C4-2B (cell line): Measurements from ENCODE around the gene LHX3.

Experiments used
- H3K27ac ChIP-seq: fragments of 450-650 bp; 2 replicates; pipeline ENCODE4 v1.5.1; 2017
- CTCF ChIP-seq: fragments of 450-650 bp; conservative IDR thresholded peaks from 2 replicates; pipeline ENCODE4 v1.5.1; 2017; ENCODE audit warnings: mild to moderate bottlenecking
- ZFX ChIP-seq: fragments of 450-650 bp; IDR thresholded peaks from 2 replicates; pipeline ENCODE4 v1.6.1; 2017

Gene LHX3

GRCh38 chr9:136249877-136250559, 45.1 kb upstream of the LHX3 start:
- H3K27ac ChIP-seq, result no peak overlapping the region
- TF ChIP-seq CTCF (no peak), ZFX (no peak)

GRCh38 chr9:136248951-136249876, 44.3 kb upstream of the LHX3 start:
- TF ChIP-seq CTCF (no peak), ZFX (no peak)
- H3K27ac ChIP-seq, result peak overlapping the region; percentile 13

GRCh38 chr9:136247947-136248637, 43.2 kb upstream of the LHX3 start:
- no peak for TF ChIP-seq CTCF
- TF ChIP-seq ZFX, result no peak
- H3K27ac ChIP-seq, result peak overlapping the region; percentile 13

- H3K27ac ChIP-seq, result no peak overlapping the region; the same call in 1 of the 2 replicates
- no peak for TF ChIP-seq CTCF
- TF ChIP-seq ZFX, result no peak
Measured at GRCh38 chr9:136247551-136247916, 42.6 kb upstream of the LHX3 start.

GRCh38 chr9:136246849-136247550, 42.1 kb upstream of the LHX3 start:
- no peak for TF ChIP-seq ZFX
- no peak for TF ChIP-seq CTCF
- no peak overlapping the region for H3K27ac ChIP-seq

GRCh38 chr9:136245219-136246150, 40.6 kb upstream of the LHX3 start, which contains the start of gene QSOX2:
QSOX2 (minus strand) TSS chr9:136245812; CDS start chr9:136245803, 9 bp downstream.
- TF ChIP-seq ZFX, result peak; percentile 45; the same call in 1 of the 2 replicates
- no peak for TF ChIP-seq CTCF
- H3K27ac ChIP-seq, result peak within 1 kb of the TSS; percentile 82
